IPS-18a (cell line): Measurements from ENCODE around the gene LZTS2.

Experiments
- H3K27ac ChIP-seq: one replicate; pipeline ENCODE4 v1.5.1; 2013; ENCODE audit warnings: low read length
- H3K27me3 ChIP-seq: one replicate; pipeline ENCODE4 v1.6.1; 2013; ENCODE audit warnings: mild to moderate bottlenecking, low read length; ENCODE audit not compliant: control insufficient read depth, insufficient read depth
- H3K36me3 ChIP-seq: one replicate; pipeline ENCODE4 v1.6.1; 2013; ENCODE audit warnings: low read depth, low read length; ENCODE audit not compliant: control insufficient read depth
- H3K4me1 ChIP-seq: one replicate; pipeline ENCODE4 v1.6.1; 2013; ENCODE audit warnings: low read depth, low read length; ENCODE audit not compliant: control insufficient read depth
- H3K4me3 ChIP-seq: one replicate; pipeline ENCODE4 v1.5.1; 2013; ENCODE audit warnings: low read length
- H3K9ac ChIP-seq: one replicate; pipeline ENCODE4 v1.6.1; 2013; ENCODE audit warnings: mild to moderate bottlenecking, low read length, moderate library complexity
- H3K9me3 ChIP-seq: one replicate; pipeline ENCODE4 v1.6.1; 2013; ENCODE audit warnings: low read depth, low read length; ENCODE audit not compliant: control insufficient read depth

LZTS2 gene

GRCh38 chr10:100999742-101000126, at the start of gene LZTS2:
Gene LZTS2 (plus strand): TSS chr10:100999808. CDS start chr10:101002539, 2,731 bp downstream.
- H3K9me3 ChIP-seq, result no peaks in the 10 kb centered on the region
- H3K36me3 ChIP-seq, result peaks cover 19% of the 10 kb centered on the region
- peak within 1 kb of the TSS; percentile 93 for H3K9ac ChIP-seq
- H3K4me3 ChIP-seq, result peak within 1 kb of the TSS; percentile 95
- peaks cover 21% of the 10 kb centered on the region for H3K4me1 ChIP-seq
- peak within 1 kb of the TSS; percentile 71 for H3K27ac ChIP-seq
- no peaks in the 10 kb centered on the region for H3K27me3 ChIP-seq

- Histone ChIP-seq H3K4me3 (no peak overlapping the region), H3K36me3 (peaks cover 44% of the 10 kb centered on the region), H3K27me3 (no peaks in the 10 kb centered on the region), H3K9ac (no peak overlapping the region), H3K9me3 (no peaks in the 10 kb centered on the region), H3K4me1 (no peaks in the 10 kb centered on the region), H3K27ac (no peak overlapping the region)
Measured at GRCh38 chr10:100960251-100960650, 39.4 kb upstream of the LZTS2 start.

- no peak overlapping the region for H3K27ac ChIP-seq
- no peaks in the 10 kb centered on the region for H3K9me3 ChIP-seq
- H3K4me1 ChIP-seq, result no peaks in the 10 kb centered on the region
- H3K27me3 ChIP-seq, result no peaks in the 10 kb centered on the region
- no peak overlapping the region for H3K9ac ChIP-seq
- no peak overlapping the region for H3K4me3 ChIP-seq
- H3K36me3 ChIP-seq, result peaks cover 32% of the 10 kb centered on the region
Measured at GRCh38 chr10:100962351-100963080, 37.1 kb upstream of the LZTS2 start.

DNA sequence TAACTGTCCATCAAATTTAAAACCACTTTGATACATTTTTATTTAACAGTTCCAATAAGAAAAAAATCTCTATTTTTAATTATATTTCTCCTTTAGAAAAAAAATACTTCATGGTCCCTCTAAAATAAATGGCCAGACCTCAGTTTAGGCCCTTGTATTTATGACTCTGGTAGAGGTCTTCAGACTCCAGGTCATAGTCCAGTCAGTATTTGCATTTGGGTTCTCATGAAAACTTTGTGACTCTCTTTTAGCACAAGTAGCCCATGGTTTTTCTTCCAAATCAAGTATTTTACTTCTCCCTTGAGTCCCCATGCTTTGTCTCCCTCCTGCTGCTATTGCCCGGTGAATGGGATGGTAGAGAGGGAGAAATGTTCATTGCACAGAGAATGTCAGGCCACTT, 35.8 kb upstream of the LZTS2 start:
- no peaks in the 10 kb centered on the region for H3K27me3 ChIP-seq
- H3K4me3 ChIP-seq, result no peak overlapping the region
- H3K36me3 ChIP-seq, result peaks cover 32% of the 10 kb centered on the region
- no peak overlapping the region for H3K9ac ChIP-seq
- H3K4me1 ChIP-seq, result no peaks in the 10 kb centered on the region
- H3K9me3 ChIP-seq, result no peaks in the 10 kb centered on the region
- H3K27ac ChIP-seq, result no peak overlapping the region

- H3K4me1 ChIP-seq, result no peaks in the 10 kb centered on the region
- no peaks in the 10 kb centered on the region for H3K9me3 ChIP-seq
- peaks cover 17% of the 10 kb centered on the region for H3K36me3 ChIP-seq
- H3K9ac ChIP-seq, result no peak overlapping the region
- peaks cover 5% of the 10 kb centered on the region for H3K27me3 ChIP-seq
- H3K27ac ChIP-seq, result no peak overlapping the region
- no peak overlapping the region for H3K4me3 ChIP-seq
Measured at GRCh38 chr10:100965820-100966219, 33.8 kb upstream of the LZTS2 start.

GRCh38 chr10:100966887-100967286, 32.7 kb upstream of the LZTS2 start:
- Histone ChIP-seq H3K27me3 (peaks cover 5% of the 10 kb centered on the region), H3K36me3 (peaks cover 10% of the 10 kb centered on the region), H3K27ac (no peak overlapping the region), H3K9ac (no peak overlapping the region), H3K9me3 (no peaks in the 10 kb centered on the region), H3K4me1 (no peaks in the 10 kb centered on the region), H3K4me3 (no peak overlapping the region)

DNA sequence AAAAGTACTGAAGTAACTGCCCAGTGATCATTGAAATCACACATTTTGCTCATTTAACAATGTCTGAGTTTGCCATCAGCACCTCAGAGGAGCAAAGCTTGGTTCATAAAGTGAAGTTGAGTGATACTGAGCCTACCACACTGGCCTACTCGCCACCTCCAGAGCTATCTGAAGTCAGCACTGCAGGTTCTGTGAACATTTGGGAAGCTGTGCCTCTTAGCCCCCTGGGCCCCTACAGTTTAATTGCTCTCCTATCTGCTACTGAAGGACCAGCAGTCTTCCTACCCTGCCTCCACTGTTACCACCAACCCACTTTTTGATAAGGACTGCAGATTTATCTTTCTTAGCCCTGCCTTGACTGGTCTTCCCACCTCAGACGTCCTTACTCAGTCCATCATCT, 32.3 kb upstream of the LZTS2 start:
- Histone ChIP-seq H3K9ac (no peak overlapping the region), H3K4me3 (no peak overlapping the region), H3K4me1 (no peaks in the 10 kb centered on the region), H3K9me3 (no peaks in the 10 kb centered on the region), H3K27me3 (peaks cover 5% of the 10 kb centered on the region), H3K36me3 (peaks cover 6% of the 10 kb centered on the region), H3K27ac (no peak overlapping the region)

GRCh38 chr10:100968062-100968736, 31.4 kb upstream of the LZTS2 start:
- H3K4me3 ChIP-seq, result peak overlapping the region; percentile 74
- H3K27ac ChIP-seq, result no peak overlapping the region
- H3K27me3 ChIP-seq, result peaks cover 5% of the 10 kb centered on the region
- no peaks in the 10 kb centered on the region for H3K4me1 ChIP-seq
- H3K9me3 ChIP-seq, result no peaks in the 10 kb centered on the region
- no peak overlapping the region for H3K9ac ChIP-seq
- no peaks in the 10 kb centered on the region for H3K36me3 ChIP-seq

DNA sequence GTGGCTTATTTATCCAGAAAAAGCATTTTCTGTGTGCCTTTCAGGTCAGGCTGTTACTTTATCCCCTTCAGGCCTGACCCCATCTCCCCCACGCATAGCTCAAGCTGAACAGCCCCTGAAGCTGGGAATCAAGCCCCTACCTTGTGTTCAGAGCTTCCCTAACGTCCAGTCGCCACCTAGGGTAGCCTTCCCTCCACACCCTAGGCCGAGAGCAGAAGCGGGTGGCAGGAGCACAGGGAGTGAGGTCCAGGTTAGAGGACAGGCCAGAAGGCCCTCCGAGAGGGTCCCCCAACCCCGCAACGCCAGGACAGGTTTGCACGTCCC, 30.8 kb upstream of the LZTS2 start:
- Histone ChIP-seq H3K27me3 (peaks cover 5% of the 10 kb centered on the region), H3K27ac (no peak overlapping the region), H3K9ac (peak overlapping the region; percentile 30), H3K9me3 (no peaks in the 10 kb centered on the region), H3K4me3 (peak overlapping the region; percentile 74), H3K4me1 (no peaks in the 10 kb centered on the region), H3K36me3 (no peaks in the 10 kb centered on the region)

DNA sequence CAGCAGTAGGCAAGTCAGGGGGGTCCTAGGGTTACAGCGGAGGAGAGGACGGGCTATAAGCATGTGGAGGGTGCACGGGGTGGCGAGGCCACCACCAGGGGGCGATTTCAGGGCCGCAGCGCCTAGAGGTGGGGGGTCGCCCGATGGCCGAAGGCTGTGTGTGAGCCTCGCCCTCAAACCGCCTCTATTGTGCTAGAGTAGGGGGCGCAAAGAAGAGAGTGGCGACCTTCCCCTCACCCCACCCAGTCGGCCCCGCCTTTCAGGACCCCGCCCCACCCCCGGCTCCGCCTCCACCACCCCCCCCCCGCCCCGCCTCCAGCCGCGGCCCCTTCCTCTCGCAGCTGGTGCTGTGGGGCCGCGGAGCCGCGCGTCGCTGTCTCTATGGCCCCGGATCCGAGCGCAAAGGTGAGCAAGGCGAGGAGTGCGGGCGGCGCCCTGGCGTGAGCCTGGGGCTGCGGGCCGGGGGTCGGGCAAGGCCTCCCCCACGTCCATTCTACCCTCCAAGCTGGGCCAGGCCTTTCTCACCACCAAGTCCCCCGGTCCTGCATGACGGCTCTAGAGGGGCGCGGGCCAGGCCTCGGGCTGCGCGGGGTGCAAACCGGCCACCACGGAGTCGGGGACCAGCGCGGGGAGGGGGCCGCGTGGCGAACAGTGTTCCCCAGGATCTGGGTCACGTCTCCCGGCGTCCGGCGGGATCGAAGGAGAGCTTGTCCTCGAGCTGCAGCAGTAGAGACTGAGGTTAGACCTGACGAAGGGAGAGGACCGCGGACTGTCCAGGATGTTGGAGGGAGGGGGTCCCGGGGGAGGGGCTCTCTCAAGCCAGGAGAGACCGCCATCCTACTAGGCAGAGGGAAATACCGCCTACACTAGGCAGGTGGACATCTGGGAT, 30.2 kb upstream of the LZTS2 start, which contains the start of gene SEMA4G:
Gene SEMA4G, plus strand, starts transcription at position 318 of the 889 bp plus-strand sequence. CDS start 3,409 bp downstream, outside the sequence.
- H3K36me3 ChIP-seq, result no peaks in the 10 kb centered on the region
- H3K27ac ChIP-seq, result no peak within 1 kb of the TSS
- peak within 1 kb of the TSS; percentile 30 for H3K9ac ChIP-seq
- peak within 1 kb of the TSS; percentile 74 for H3K4me3 ChIP-seq
- H3K27me3 ChIP-seq, result peaks cover 5% of the 10 kb centered on the region
- H3K4me1 ChIP-seq, result no peaks in the 10 kb centered on the region
- no peaks in the 10 kb centered on the region for H3K9me3 ChIP-seq

- peaks cover 5% of the 10 kb centered on the region for H3K27me3 ChIP-seq
- no peaks in the 10 kb centered on the region for H3K4me1 ChIP-seq
- no peaks in the 10 kb centered on the region for H3K9me3 ChIP-seq
- H3K4me3 ChIP-seq, result peak overlapping the region; percentile 74
- no peak overlapping the region for H3K9ac ChIP-seq
- no peak overlapping the region for H3K27ac ChIP-seq
- H3K36me3 ChIP-seq, result no peaks in the 10 kb centered on the region
Measured at GRCh38 chr10:100970076-100970913, 29.3 kb upstream of the LZTS2 start.
